K562 (cell line): ENCODE measurements around the gene GCG. TPM values are rescaled to one million over a fixed set of nuclear protein-coding genes. Genes with fewer than 3 reads are reported as not detected.

Experiments used
- ATAC-seq: fragments of 200-7000 bp; cut with Tn5 transposase; 3 replicates; pipeline ENCODE4 v1.9.1; 2020; ENCODE audit warnings: moderate library complexity
- BruUV-seq: library from RNA; stranded (reverse); fragments of 400-500 nt; replicated peaks from 2 replicates; lab custom pipeline; 2021; lab: Mats Ljungman, UMichigan
- CTCF ChIA-PET: fragments of 300-600 bp; formaldehyde crosslinking; extraction: SDS; loops from one replicate; lab custom pipeline; 2021; ENCODE audit warnings: low intra/inter-chr PET ratio; lab: Yijun Ruan, JAX
- POLR2A ChIA-PET: fragments of 300-600, 350-650 bp; sonication (Branson Sonifier 250); formaldehyde crosslinking; extraction: SDS; loops from one replicate; lab custom pipeline; 2021; ENCODE audit warnings: antibody characterized with exemption, inconsistent platforms; lab: Yijun Ruan, JAX
- DNase-seq, 4 experiments: peaks; one replicate each; pipeline versions ENCODE4 v3.0.0 to v3.0.0-alpha.2; 2011 to 2018; ENCODE audit warnings: low spot score in 3 of 4, mixed read lengths in 3 of 4; ENCODE audit errors: extremely low read depth in 1 of 4
- FAIRE-seq: peaks from 2 replicates; lab custom pipeline; 2011; peaks lifted over from hg19 to GRCh38; lab: Jason Lieb, UNC
- H2AFZ ChIP-seq: 2 replicates; pipeline ENCODE4 v1.6.0; 2011; ENCODE audit warnings: low read depth, low read length, control low read depth, inconsistent platforms
- H3K27ac ChIP-seq: fragments of 200-600 bp; 3 replicates; pipeline ENCODE4 v1.8.0; 2011; ENCODE audit warnings: low read depth, mild to moderate bottlenecking, control low read depth, inconsistent platforms, low read length, moderate library complexity, mixed read lengths; ENCODE audit errors: extremely low read depth
- H3K27me3 ChIP-seq, 2 experiments: fragments of 300-600 bp in 1 of 2; 2 replicates in 1 of 2; 3 replicates in 1 of 2; pipeline versions ENCODE4 v1.6.0 to v1.8.0; 2011; ENCODE audit warnings: inconsistent platforms in 2 of 2, low read length in 2 of 2, mild to moderate bottlenecking in 1 of 2, mixed read lengths in 1 of 2, moderate library complexity in 1 of 2; ENCODE audit not compliant: control insufficient read depth in 2 of 2, insufficient read depth in 2 of 2
- H3K36me3 ChIP-seq: fragments of 300-600 bp; 3 replicates; pipeline ENCODE4 v1.8.0; 2011; ENCODE audit warnings: mild to moderate bottlenecking, low read length, inconsistent platforms; ENCODE audit not compliant: control insufficient read depth, insufficient read depth
- H3K4me1 ChIP-seq, 2 experiments: fragments of 200-600 bp in 1 of 2; replicated peaks in 1 of 2; 2 replicates in 1 of 2; 3 replicates in 1 of 2; pipeline versions ENCODE4 v1.5.1 to v1.8.0; 2011; ENCODE audit warnings: inconsistent platforms in 2 of 2, low read length in 2 of 2, mild to moderate bottlenecking in 1 of 2, mixed read lengths in 1 of 2, moderate library complexity in 1 of 2; ENCODE audit not compliant: control insufficient read depth in 2 of 2, insufficient read depth in 2 of 2
- H3K4me2 ChIP-seq: 2 replicates; pipeline ENCODE4 v1.6.1; 2011; ENCODE audit warnings: low read length, control low read depth, inconsistent platforms, mixed read lengths; ENCODE audit not compliant: insufficient read depth
- H3K4me3 ChIP-seq: fragments of 200-600 bp; sonication (generic), shearing (Covaris generic); 2 replicates; pipeline ENCODE4 v1.5.1; 2016; ENCODE audit warnings: control low read depth, inconsistent platforms
- H3K79me2 ChIP-seq: fragments of 200-600 bp; 3 replicates; pipeline ENCODE4 v1.8.0; 2011; ENCODE audit warnings: low read length, inconsistent platforms; ENCODE audit not compliant: control insufficient read depth, insufficient read depth
- H3K9ac ChIP-seq, 2 experiments: 2 replicates each; pipeline versions ENCODE4 v1.6.0 to v1.6.1; 2011; ENCODE audit warnings: low read depth in 2 of 2, low read length in 2 of 2, control low read depth in 1 of 2, inconsistent platforms in 1 of 2, mild to moderate bottlenecking in 1 of 2, mixed read lengths in 1 of 2; ENCODE audit not compliant: insufficient read depth in 1 of 2
- H3K9me1 ChIP-seq: one replicate; pipeline ENCODE4 v1.6.0; 2011; ENCODE audit warnings: inconsistent platforms, mild to moderate bottlenecking, low read length, moderate library complexity; ENCODE audit not compliant: control insufficient read depth, insufficient read depth
- H3K9me3 ChIP-seq: replicated peaks from 2 replicates; pipeline ENCODE4 v1.5.1; 2011; ENCODE audit warnings: low read depth, low read length, inconsistent platforms; ENCODE audit not compliant: control insufficient read depth, insufficient read depth
- H4K20me1 ChIP-seq: replicated peaks from 2 replicates; pipeline ENCODE4 v1.6.1; 2011; ENCODE audit warnings: low read length, inconsistent platforms, mixed read lengths; ENCODE audit not compliant: control insufficient read depth, insufficient read depth
- ATF2 ChIP-seq: sonication (generic); formaldehyde crosslinking; IDR thresholded peaks from 2 replicates; pipeline ENCODE4 v1.8.1; 2022; ENCODE audit warnings: missing genetic modification reagents
- CHD7 ChIP-seq: fragments of 200-600 bp; sonication (generic); IDR thresholded peaks from one replicate; pipeline ENCODE4 v1.6.1; 2012; ENCODE audit warnings: mild to moderate bottlenecking, low read depth, low read length, inconsistent platforms
- GABPA ChIP-seq: fragments of 200-800 bp; sonication (Bioruptor generic); conservative IDR thresholded peaks from 2 replicates; pipeline ENCODE4 v1.6.1; 2016; ENCODE audit warnings: low read depth, missing genetic modification characterization, missing compliant biosample characterization
- JUN ChIP-seq, 2 experiments: sonication (generic) in 1 of 2; formaldehyde crosslinking in 1 of 2; IDR thresholded peaks; 2 replicates each; pipeline versions ENCODE4 v1.6.1 to v1.8.0; 2012 to 2022; ENCODE audit warnings: borderline replicate concordance in 2 of 2, mild to moderate bottlenecking in 2 of 2, improper control_type of control experiment in 1 of 2, low read depth in 1 of 2, low read length in 1 of 2, missing genetic modification reagents in 1 of 2
- POLR2AphosphoS5 ChIP-seq: IDR thresholded peaks from 2 replicates; pipeline ENCODE4 v1.6.1; 2011; ENCODE audit warnings: mild to moderate bottlenecking, low read depth, low read length, moderate library complexity; ENCODE audit not compliant: control insufficient read depth, insufficient read depth
- ZBTB43 ChIP-seq: sonication (generic); formaldehyde crosslinking; IDR thresholded peaks from 2 replicates; pipeline ENCODE4 v1.8.0; 2023; ENCODE audit warnings: mild to moderate bottlenecking, missing genetic modification reagents
- ZNF282 ChIP-seq: sonication (generic); formaldehyde crosslinking; IDR thresholded peaks from 2 replicates; pipeline ENCODE4 v1.8.1; 2023; ENCODE audit warnings: missing genetic modification reagents
- ZNF583 ChIP-seq: fragments of 250-450 bp; sonication (Bioruptor Pico); IDR thresholded peaks from 2 replicates; pipeline ENCODE4 v1.4.0; 2020
- WGBS: fragments of 100-300 bp; shearing (Covaris generic); methylation state at CpG from one replicate; pipeline ENCODE4 v1.1.6; 2016; ENCODE audit warnings: low coverage, mixed read lengths; ENCODE audit not compliant: insufficient coverage; ENCODE audit errors: missing lambda C conversion rate; 5-methylcytosine and 5-hydroxymethylcytosine counted together
- in situ Hi-C: fragments of 300-500 bp; cut with MboI; formaldehyde crosslinking; loops from 4 replicates; pipeline ENCODE4 v1.15.0; 2018; ENCODE audit warnings: inconsistent platforms, mixed read lengths
- intact Hi-C: fragments of 100-400 bp; cut with micrococcal nuclease; formaldehyde crosslinking; loops from 2 replicates; pipeline ENCODE4 v1.14.2; 2022
- polyA plus RNA-seq, 8 experiments: library from polyadenylated mRNA; depleted of rRNA in 4 of 8; stranded (reverse) in 5 of 8; unstranded in 3 of 8; fragments of >200 nt; fragmentation: Nextera tagmentation in 2 of 8; fragmentation: Illumina TruSeq in 1 of 8; extraction: Ambion mirVana in 2 of 8; extraction: Trizol in 1 of 8; gene quantifications; 2 replicates each; pipeline versions ENCODE4 v1.2.1 to v1.2.3, GENCODE V29; 2011 to 2014; ENCODE audit warnings: inconsistent platforms in 1 of 8, missing spikeins in 1 of 8
- total RNA-seq, 7 experiments: library from RNA; depleted of rRNA in 6 of 7; stranded (reverse); fragments of >200 nt in 6 of 7; fragmentation: Illumina TruSeq in 2 of 7; extraction: Trizol in 2 of 7; gene quantifications; 2 replicates each; pipeline versions ENCODE4 v1.2.1 to v1.2.3, GENCODE V29; 2011 to 2021; ENCODE audit warnings: low replicate concordance in 1 of 7

Gene GCG
- total and polyA plus RNA-seq, 9 of the 15 experiments (the other 6 are each of a cell fraction or from before 2014, with no cell fraction given), result not detected

GRCh38 chr2:162199913-162200312 is 47.9 kb upstream of the GCG start:
- Histone ChIP-seq H3K9ac (no peak overlapping the region), H3K9me3 (no peaks in the 10 kb centered on the region; the same call in 1 of the 2 replicates), H3K4me1 (no peaks in the 10 kb centered on the region), H3K4me2 (no peak overlapping the region), H3K79me2 (no peaks in the 10 kb centered on the region), H3K36me3 (no peaks in the 10 kb centered on the region), H4K20me1 (no peaks in the 10 kb centered on the region), H3K4me3 (no peak overlapping the region), H3K9me1 (no peaks in the 10 kb centered on the region), H3K27ac (no peak overlapping the region), H2AFZ (no peak overlapping the region), H3K27me3 (no peaks in the 10 kb centered on the region)
- intact Hi-C loops (no loop called here), in situ Hi-C loops (no loop called here)
- 0% methylated on average over 1 of the region's 1 CpG for WGBS
- ChIA-PET CTCF (no interaction called here), POLR2A (no interaction called here)
- DNase-seq (no peak), FAIRE-seq (no peak), ATAC-seq (no peak)
- no TSS peak for BruUV-seq
- TF ChIP-seq CHD7 (no peak), ATF2 (CRISPR knock-in tag) (no peak), POLR2AphosphoS5 (no peak), JUN (IDR thresholded peaks at IDR 0.05; ENCODE audit: borderline replicate concordance, low read depth, low read length) (no peak), JUN (CRISPR knock-in tag; IDR thresholded peaks at IDR 0.05; ENCODE audit: borderline replicate concordance) (no peak), GABPA (tag) (no peak), ZBTB43 (CRISPR knock-in tag) (no peak), ZNF282 (CRISPR knock-in tag) (no peak), ZNF583 (no peak)
